NCI-H2227 (cell line): Measurements from ENCODE around the gene KCNT1.
A peak's percentile ranks its signal among the peaks of the same experiment; 100 is the strongest.

Experiments used
- DNase-seq: peaks from one replicate; lab custom pipeline; 2025; ENCODE audit not compliant: unreplicated experiment; lab: John Stamatoyannopoulos, UW

Gene KCNT1

DNA sequence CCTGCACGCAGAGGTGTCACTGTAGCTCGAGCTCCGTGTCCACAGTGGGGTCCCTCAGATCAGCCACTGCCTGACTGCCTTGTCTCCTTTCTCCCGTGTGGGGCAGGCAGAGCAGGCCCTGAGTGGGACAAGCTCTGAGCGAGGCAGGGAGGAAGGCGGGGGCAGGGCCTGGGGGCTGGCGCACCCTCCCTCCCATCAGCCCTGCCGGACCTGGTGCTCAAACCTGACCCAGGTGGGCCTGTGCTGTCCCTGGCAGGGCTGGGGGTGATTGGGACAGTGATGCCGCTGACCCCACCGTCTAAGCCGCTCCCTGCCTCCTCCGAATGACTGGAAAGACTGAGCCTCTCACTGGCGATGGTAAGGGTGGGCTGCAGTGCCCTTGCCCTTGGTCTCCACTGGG, 60.9 kb downstream of the KCNT1 start:
- DNase-seq = no peak

DNA sequence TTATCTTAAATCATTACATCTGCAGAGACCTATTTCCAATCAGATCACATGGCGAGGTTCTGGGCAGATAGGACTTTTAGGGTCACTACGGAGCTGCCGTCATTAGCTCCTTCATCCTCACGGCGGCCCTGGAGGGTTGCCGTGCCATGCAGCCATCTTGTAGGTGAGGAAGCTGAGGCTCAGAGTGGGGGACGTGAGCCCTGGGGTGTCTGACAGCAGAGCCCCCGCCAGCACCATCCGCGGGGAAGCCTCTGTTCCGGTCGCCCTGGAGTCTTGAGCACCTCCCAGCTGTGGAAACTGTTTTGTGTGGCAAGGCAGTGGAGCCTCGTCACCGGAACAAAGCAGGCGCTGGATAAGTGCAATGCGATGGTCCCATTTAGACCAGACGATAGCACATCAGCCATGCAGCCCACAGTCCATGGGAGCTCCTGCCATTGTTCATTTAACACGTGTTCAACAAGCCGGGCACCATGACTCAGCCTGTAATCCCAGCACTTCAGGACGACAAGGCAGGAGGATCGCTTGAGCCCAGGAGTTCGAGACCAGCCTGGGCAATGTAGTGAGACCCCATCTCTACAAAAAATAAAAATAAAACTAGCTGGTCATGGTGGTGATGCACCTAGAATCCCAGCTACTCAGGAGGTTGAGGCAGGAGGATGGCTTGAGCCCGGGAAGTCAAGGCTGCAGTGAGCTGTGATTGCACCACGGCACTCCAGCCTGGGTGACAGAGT, 61.9 kb downstream of the KCNT1 start:
- DNase-seq = no peak

DNA sequence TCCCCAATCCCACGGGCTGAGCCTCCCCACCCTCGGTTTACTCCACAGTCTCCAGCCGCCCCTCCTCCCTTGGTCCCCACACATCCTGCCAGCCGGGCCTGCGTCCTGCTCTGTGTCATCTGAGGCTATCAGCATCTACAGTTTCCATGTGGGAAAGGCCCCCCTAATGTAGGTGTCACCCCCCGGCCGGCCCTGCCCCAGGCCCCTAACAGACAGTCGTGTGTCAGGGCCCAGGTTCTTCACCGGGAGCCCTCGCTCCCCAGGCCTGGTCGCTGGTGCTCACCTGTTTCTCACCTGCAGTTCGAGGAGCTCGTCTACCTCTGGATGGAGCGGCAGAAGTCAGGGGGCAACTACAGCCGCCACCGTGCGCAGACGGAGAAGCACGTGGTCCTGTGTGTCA, 62.7 kb downstream of the KCNT1 start:
- DNase-seq = no peak

DNA sequence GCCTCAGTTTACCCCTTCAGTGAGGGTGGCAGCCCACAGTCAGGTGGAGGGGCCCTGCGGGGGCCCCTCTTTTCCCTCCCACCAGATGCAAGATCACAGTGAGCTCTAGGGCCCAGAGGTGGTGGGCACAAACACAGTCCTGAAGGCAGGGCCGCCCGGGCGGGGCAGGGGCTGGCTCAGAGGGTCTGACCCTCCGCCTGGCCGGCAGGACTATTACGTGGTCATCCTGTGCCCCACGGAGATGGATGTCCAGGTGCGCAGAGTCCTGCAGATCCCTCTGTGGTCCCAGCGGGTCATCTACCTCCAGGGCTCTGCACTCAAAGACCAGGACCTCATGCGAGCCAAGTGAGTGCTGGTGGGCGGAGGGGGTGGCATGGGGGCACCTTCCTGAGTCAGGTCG, 63.4 kb downstream of the KCNT1 start:
- DNase-seq = no peak

GRCh38 chr9:135766251-135766650, 64.3 kb downstream of the KCNT1 start:
- DNase-seq = no peak

GRCh38 chr9:135766707-135767106, 64.7 kb downstream of the KCNT1 start:
- DNase-seq = no peak

GRCh38 chr9:135768516-135769218, 66.7 kb downstream of the KCNT1 start:
- DNase-seq = no peak

DNA sequence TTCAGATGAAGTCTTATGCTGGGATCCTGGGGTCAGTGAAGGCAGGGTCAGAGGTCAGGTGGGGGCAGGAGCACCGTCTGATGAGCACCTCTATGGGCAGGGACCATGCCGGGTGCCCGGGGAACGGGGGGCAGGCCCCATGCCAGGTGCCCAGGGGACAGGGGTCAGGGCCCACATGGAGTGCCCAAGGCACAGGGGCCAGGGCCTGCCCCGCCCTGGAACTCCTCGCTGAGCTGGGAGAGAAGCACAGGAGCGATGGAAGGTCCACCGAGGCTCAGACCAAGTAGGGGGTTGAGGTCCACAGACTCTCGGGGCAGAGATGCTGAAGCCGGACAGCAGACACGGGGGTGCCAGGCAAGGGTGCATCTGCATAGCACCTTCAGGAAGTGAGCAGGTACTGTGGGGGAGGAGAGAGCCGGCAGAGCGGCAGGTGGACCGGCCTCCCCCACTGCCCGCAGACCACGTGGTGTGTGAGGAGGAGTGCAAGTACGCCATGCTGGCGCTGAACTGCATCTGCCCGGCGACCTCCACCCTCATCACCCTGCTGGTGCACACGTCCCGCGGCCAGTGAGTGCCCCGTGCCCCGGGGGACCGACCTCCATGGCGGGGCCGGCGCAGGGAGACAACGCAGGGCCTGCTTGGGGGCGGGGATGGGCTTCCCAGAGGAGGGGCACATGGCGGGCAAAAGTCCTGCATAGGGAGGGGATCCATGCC, 67.7 kb downstream of the KCNT1 start:
- no peak for DNase-seq

DNA sequence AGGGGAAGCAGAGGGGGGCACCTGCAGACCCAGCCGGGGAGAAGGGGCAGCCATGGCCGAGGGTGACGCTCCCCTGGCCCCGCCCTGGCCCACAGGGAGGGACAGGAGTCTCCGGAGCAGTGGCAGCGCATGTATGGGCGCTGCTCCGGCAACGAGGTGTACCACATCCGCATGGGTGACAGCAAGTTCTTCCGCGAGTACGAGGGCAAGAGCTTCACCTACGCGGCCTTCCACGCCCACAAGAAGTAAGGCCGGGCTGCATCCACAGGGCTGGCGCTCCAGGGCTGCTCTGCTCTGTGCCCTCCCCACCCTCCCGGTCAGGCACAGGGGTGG, 68.2 kb downstream of the KCNT1 start:
- no peak for DNase-seq

DNA sequence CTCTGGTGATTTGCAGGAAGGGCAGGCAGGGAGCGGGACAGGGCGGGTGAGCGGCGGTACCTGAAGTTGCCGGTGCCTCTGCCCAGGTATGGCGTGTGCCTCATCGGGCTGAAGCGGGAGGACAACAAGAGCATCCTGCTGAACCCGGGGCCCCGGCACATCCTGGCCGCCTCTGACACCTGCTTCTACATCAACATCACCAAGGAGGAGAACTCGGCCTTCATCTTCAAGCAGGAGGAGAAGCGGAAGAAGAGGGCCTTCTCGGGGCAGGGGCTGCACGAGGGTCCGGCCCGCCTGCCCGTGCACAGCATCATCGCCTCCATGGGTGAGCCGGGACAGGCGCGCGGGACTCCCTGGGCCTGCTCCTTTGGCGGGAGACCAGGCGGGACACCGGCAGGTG, 68.8 kb downstream of the KCNT1 start:
- DNase-seq = no peak

GRCh38 chr9:135771401-135772051, 69.5 kb downstream of the KCNT1 start:
- no peak for DNase-seq

DNA sequence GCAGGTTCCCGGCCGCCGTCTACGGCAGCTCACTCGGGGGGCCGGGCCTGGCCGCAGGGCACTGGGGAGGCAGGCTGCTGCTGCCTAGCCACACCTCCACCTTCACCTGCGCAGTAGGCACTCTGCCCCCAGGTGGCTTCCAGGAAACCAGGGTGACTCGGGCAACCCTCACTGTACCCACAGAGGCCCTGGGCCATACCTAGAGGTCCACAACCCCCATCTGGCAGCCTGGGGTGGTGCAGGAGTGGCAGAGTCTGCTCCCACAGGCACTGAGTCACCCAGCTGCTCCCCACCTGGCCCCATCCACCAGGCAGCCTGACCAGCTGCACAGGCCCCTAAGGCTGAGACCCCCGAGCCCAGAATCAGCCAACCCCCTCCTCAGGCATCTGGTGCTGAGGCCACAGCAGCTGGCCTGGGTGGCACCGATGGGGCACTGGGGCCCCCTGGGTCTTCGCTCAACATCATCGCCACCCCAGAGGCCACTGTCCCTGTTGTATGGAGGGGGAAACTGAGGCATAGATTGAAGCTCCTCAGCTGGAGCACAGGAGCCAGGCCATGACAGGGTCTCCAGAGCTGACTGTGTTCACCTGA, 70.2 kb downstream of the KCNT1 start:
- DNase-seq = no peak

DNA sequence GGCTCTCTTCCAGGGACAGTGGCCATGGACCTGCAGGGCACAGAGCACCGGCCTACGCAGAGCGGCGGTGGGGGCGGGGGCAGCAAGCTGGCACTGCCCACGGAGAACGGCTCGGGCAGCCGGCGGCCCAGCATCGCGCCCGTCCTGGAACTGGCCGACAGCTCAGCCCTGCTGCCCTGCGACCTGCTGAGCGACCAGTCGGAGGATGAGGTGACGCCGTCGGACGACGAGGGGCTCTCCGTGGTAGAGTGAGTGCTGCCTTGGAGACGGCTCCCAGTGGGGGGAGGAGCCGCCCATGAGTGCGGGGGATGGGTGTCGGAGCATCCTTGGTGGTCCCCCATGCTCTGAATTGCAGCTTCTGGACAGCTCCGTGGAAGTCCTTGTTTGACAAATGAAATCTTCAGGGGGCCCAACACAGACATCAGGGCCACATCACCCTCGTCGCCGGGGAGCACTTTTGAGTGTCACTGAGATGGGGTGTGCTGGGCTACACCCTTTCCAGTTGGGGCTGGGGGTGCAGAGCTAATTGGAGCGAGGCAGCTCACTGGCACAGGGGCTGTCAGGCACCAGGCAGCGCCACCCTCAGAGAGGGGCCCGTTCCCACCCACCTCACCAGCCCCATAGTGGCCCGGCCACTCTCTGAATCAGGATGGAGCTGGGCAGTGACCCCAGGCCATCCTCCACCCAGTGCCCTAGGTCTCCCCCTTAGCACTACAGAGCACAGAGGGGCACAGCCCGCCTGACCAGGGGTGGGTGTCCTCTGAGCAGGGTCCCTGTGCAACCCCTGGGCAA, 70.9 kb downstream of the KCNT1 start:
- DNase-seq = no peak

DNA sequence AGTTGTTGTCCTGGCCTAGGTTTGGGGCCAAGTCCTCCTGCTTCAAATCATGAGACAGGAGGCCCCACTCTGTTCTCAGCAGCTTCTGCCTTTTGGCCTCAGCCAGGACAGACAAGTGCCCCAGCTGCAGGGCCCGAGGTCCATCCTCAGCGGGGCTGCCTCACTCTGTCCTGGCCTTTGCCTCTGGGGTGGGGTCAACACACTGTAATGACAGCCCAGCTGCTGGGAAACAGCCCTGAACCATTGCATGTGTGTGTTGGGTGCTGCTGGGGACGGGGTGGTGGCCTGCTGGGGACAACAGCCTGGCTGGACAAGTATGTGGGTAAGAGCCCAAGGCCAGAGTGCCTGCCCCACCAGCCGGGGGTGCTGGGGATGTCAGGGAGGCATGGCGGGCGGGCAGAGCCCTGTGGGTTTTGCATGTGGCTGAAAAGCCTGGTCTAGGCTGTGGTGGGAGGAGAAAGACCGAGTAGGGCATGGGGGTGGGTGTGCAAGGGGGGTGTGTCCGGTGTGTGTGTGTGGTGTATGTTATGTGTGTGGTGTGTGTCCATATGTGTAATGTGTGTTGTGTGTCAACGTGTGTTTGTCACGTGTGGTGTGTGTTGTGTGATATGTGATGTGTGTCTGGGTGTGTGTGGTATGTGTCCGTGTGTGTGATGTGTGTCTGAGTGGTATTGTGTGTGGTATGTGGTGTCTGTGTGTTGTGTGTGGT, 71.7 kb downstream of the KCNT1 start:
- no peak for DNase-seq

- DNase-seq = no peak
Measured at GRCh38 chr9:135774239-135774747, 72.3 kb downstream of the KCNT1 start.

DNA sequence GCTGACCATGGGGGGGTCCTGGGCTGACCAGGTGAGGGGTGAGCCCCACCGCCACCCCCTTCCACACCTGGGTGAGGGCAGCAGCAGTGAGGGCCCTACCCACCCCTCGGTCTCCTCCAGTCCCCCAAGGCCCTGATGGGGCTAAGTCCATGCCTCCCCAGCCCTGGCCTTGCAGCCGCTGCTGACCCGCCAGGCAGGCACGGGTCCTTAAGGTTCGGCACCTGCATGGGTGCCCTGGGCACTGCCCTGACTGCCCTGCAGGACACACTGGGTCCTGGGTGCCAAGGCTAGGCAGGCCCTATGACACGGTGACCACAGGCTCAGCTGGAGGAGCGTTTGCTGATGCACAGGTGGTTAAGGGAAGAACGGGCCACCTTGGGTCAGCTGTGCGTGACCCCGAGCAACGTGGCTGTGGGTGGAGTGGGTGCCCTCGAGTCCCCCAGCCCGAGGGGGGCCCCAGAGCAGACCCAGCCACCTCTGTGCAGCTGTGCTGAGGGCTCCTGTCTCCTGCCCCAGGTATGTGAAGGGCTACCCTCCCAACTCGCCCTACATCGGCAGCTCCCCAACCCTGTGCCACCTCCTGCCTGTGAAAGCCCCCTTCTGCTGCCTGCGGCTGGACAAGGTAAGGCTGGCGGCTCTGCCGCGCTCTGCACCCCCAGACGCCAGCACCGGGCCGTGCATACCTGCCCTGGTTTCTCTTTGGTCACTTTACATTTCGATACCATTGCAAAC, 73.0 kb downstream of the KCNT1 start:
- DNase-seq = no peak

DNA sequence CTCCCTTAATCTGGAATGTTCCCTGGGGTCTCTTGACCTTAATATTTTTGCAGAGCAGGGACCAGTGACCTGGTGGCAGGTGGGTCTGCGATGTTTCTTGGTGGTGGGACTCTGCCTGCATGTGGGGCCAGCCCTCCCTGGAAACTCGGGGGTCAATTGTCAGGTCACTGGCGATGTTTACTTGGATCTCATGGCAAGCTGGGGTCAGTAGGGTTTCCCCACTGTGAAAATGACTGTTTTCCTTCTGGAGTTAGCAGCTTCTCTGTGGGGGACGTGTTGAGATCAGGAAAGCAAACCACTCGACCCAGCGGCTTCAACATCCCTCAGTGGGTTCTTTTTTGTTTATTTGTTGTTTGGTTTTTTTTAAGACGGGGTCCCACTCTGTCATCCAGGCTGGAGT, 73.9 kb downstream of the KCNT1 start:
- peak; percentile 2 for DNase-seq

GRCh38 chr9:135776893-135777622, 75.1 kb downstream of the KCNT1 start:
- no peak for DNase-seq
